ENCODE data around the gene CCL20.
"Not testable (repeated sequence)": the region's sequence is repeated elsewhere in the genome, so short reads cannot be mapped to it uniquely, and the experiment has no call there.

Gene CCL20

GRCh38 chr2:227834916-227835650, 21.4 kb downstream of the CCL20 start:
- no peak overlapping the region for H3K4me3 ChIP-seq (ENCODE audit: extremely low read depth, insufficient read depth, low read length, poor library complexity, severe bottlenecking)
- no peaks in the 10 kb centered on the region for H3K36me3 ChIP-seq (ENCODE audit: control insufficient read depth, insufficient read depth, low read length)
- no peaks in the 10 kb centered on the region for H3K9me3 ChIP-seq (ENCODE audit: control insufficient read depth, low read length)
- H3K27ac ChIP-seq (ENCODE audit: low read depth, low read length, severe bottlenecking), result no peak overlapping the region
- WGBS, 2 experiments (ENCODE audit: insufficient coverage in 2 of 2), result 83 to 88% methylated on average over 1 to 2 of the region's 5 CpGs
- no peaks in the 10 kb centered on the region for H3K4me1 ChIP-seq (ENCODE audit: control insufficient read depth, insufficient read depth, low read length, poor library complexity, severe bottlenecking)

DNA sequence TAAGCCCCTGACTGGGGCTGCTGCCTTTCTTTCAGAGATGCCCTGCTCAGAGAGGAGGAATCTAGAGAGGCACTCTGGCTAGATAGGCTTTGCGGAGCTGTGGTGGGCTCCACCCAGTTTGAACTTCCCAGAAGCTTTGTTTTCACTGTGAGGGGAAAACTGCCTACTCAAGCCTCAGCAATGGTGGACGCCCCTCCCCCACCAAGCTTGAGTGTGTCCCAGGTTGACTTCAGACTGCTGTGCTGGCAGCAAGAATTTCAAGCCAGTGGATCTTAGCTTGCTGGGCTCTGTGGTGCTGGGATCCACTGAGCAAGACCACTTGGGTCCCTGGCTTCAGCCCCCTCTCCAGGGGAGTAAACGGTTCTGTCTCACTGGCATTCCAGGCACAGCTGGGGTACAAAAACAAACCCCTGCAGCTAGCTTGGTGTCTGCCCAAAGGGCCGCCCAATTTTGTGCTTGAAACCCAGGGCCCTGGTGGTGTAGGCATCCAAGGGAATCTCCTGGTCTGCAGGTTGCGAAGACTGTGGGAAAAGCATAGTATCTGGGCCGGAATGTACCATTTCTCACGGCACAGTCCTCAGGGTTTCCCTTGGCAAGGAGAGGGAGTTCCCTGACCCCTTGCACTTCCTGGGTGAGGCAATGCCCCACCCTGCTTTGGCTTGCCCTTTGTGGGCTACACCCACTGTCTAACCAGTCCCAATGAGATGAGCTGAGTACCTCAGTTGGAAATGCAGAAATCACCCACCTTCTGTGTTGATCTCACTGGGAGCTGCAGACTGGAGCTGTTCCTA, 25.9 kb downstream of the CCL20 start:
- 64 to 77% methylated on average over 4 to 7 of the region's 7 CpGs for WGBS, 2 experiments (ENCODE audit: insufficient coverage in 2 of 2)
- not testable (repeated sequence) for H3K4me1 ChIP-seq (ENCODE audit: control insufficient read depth, insufficient read depth, low read length, poor library complexity, severe bottlenecking); H3K36me3 ChIP-seq (ENCODE audit: control insufficient read depth, insufficient read depth, low read length); H3K9me3 ChIP-seq (ENCODE audit: control insufficient read depth, low read length); H3K4me3 ChIP-seq (ENCODE audit: extremely low read depth, insufficient read depth, low read length, poor library complexity, severe bottlenecking); H3K27ac ChIP-seq (ENCODE audit: low read depth, low read length, severe bottlenecking)

DNA sequence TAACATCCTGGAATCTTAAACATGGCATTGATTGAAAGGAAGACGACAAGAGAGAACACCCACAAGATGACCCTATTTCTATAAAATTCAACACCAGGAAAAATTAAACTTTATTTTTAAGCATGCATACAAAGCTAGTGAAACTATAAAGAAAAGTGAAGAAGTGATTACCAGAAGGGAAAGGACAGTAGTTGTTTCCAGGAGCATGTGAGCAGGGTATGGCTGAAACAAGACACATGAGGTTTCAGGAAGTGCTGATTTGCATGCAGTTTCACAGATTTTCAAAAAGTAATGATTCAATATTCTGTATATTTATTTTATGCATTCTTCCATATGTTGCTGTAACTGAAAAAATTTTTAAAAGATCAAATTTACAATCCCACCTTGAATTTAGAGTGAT, 33.2 kb downstream of the CCL20 start:
- no peaks in the 10 kb centered on the region for H3K36me3 ChIP-seq (ENCODE audit: control insufficient read depth, insufficient read depth, low read length)
- no peaks in the 10 kb centered on the region for H3K9me3 ChIP-seq (ENCODE audit: control insufficient read depth, low read length)
- WGBS, 2 experiments (ENCODE audit: insufficient coverage in 2 of 2), result no CpG with 5 or more reads among the region's 1 CpG
- no peaks in the 10 kb centered on the region for H3K4me1 ChIP-seq (ENCODE audit: control insufficient read depth, insufficient read depth, low read length, poor library complexity, severe bottlenecking)
- H3K4me3 ChIP-seq (ENCODE audit: extremely low read depth, insufficient read depth, low read length, poor library complexity, severe bottlenecking), result no peak overlapping the region
- no peak overlapping the region for H3K27ac ChIP-seq (ENCODE audit: low read depth, low read length, severe bottlenecking)

DNA sequence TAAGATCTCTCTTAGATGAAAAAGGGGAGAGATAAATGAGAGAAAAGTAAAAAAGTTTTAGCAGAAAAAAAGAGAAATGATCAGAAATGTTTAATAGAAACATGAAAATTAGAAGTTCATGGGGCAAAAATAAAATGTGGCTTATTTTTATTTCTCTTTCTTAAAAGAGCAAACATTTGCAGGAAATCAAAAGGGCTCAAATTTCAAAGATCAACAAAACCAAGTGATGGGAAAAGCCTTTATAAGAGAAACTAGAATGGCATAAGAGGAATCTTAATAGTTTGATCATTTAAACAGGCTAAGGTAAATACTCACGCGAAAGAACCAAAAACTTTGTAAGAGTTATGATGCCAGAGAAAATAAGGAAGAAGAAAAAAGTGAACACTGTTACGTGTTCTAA, 34.5 kb downstream of the CCL20 start:
- Histone ChIP-seq H3K36me3 (ENCODE audit: control insufficient read depth, insufficient read depth, low read length) (no peaks in the 10 kb centered on the region), H3K4me1 (ENCODE audit: control insufficient read depth, insufficient read depth, low read length, poor library complexity, severe bottlenecking) (no peaks in the 10 kb centered on the region), H3K27ac (ENCODE audit: low read depth, low read length, severe bottlenecking) (no peak overlapping the region), H3K4me3 (ENCODE audit: extremely low read depth, insufficient read depth, low read length, poor library complexity, severe bottlenecking) (no peak overlapping the region), H3K9me3 (ENCODE audit: control insufficient read depth, low read length) (no peaks in the 10 kb centered on the region)
- WGBS, 2 experiments (ENCODE audit: insufficient coverage in 2 of 2), result 50% methylated on average over 2 of the region's 3 CpGs; no CpG with 5 or more reads in 1 of the 2 experiments

GRCh38 chr2:227848586-227848985, 34.9 kb downstream of the CCL20 start:
- Histone ChIP-seq H3K36me3 (ENCODE audit: control insufficient read depth, insufficient read depth, low read length) (no peaks in the 10 kb centered on the region), H3K27ac (ENCODE audit: low read depth, low read length, severe bottlenecking) (no peak overlapping the region), H3K4me3 (ENCODE audit: extremely low read depth, insufficient read depth, low read length, poor library complexity, severe bottlenecking) (no peak overlapping the region), H3K4me1 (ENCODE audit: control insufficient read depth, insufficient read depth, low read length, poor library complexity, severe bottlenecking) (peaks cover 2% of the 10 kb centered on the region), H3K9me3 (ENCODE audit: control insufficient read depth, low read length) (no peaks in the 10 kb centered on the region)
- WGBS, 2 experiments (ENCODE audit: insufficient coverage in 2 of 2), result 85 to 90% methylated on average over 2 of the region's 4 CpGs

- Histone ChIP-seq H3K36me3 (ENCODE audit: control insufficient read depth, insufficient read depth, low read length) (no peaks in the 10 kb centered on the region), H3K9me3 (ENCODE audit: control insufficient read depth, low read length) (no peaks in the 10 kb centered on the region), H3K27ac (ENCODE audit: low read depth, low read length, severe bottlenecking) (no peak overlapping the region), H3K4me1 (ENCODE audit: control insufficient read depth, insufficient read depth, low read length, poor library complexity, severe bottlenecking) (peaks cover 4% of the 10 kb centered on the region), H3K4me3 (ENCODE audit: extremely low read depth, insufficient read depth, low read length, poor library complexity, severe bottlenecking) (no peak overlapping the region)
- 100% methylated on average over 1 of the region's 1 CpG for WGBS, 2 experiments (ENCODE audit: insufficient coverage in 2 of 2)
Observed at GRCh38 chr2:227849906-227850305, 36.3 kb downstream of the CCL20 start.

GRCh38 chr2:227853204-227853629, 39.6 kb downstream of the CCL20 start:
- peaks cover 4% of the 10 kb centered on the region for H3K4me1 ChIP-seq (ENCODE audit: control insufficient read depth, insufficient read depth, low read length, poor library complexity, severe bottlenecking)
- WGBS, 2 experiments (ENCODE audit: insufficient coverage in 2 of 2), result 86 to 95% methylated on average over 4 of the region's 4 CpGs
- H3K27ac ChIP-seq (ENCODE audit: low read depth, low read length, severe bottlenecking), result no peak overlapping the region
- H3K9me3 ChIP-seq (ENCODE audit: control insufficient read depth, low read length), result no peaks in the 10 kb centered on the region
- H3K4me3 ChIP-seq (ENCODE audit: extremely low read depth, insufficient read depth, low read length, poor library complexity, severe bottlenecking), result no peak overlapping the region
- no peaks in the 10 kb centered on the region for H3K36me3 ChIP-seq (ENCODE audit: control insufficient read depth, insufficient read depth, low read length)

DNA sequence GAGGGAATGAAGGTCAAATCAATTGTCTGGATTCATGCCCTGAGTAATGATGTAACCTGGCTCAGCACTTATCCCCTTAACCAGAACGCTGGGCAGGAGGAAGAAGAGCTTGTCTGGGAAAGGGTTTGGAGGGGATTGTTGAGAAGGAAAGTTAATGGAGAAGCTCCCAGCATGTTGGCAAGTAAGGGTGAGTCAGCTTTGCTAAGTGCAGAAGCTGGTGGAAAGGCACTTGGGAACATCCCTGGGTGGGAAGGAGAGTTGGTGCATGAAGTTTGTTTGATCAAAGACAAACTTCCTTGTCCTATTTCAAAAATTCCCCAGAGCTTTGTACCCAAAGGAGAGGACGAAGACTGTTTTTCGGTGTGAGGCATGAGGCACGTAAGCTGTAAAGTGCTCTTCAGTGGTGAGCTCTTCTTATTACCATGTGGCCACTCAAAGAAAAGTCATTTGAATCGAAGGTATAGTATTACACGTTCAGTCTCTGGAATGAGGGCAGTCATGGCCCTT, 40.2 kb downstream of the CCL20 start:
- Histone ChIP-seq H3K4me1 (ENCODE audit: control insufficient read depth, insufficient read depth, low read length, poor library complexity, severe bottlenecking) (peaks cover 4% of the 10 kb centered on the region), H3K9me3 (ENCODE audit: control insufficient read depth, low read length) (no peaks in the 10 kb centered on the region), H3K27ac (ENCODE audit: low read depth, low read length, severe bottlenecking) (no peak overlapping the region), H3K36me3 (ENCODE audit: control insufficient read depth, insufficient read depth, low read length) (no peaks in the 10 kb centered on the region), H3K4me3 (ENCODE audit: extremely low read depth, insufficient read depth, low read length, poor library complexity, severe bottlenecking) (no peak overlapping the region)
- 80 to 89% methylated on average over 4 of the region's 6 CpGs for WGBS, 2 experiments (ENCODE audit: insufficient coverage in 2 of 2)

DNA sequence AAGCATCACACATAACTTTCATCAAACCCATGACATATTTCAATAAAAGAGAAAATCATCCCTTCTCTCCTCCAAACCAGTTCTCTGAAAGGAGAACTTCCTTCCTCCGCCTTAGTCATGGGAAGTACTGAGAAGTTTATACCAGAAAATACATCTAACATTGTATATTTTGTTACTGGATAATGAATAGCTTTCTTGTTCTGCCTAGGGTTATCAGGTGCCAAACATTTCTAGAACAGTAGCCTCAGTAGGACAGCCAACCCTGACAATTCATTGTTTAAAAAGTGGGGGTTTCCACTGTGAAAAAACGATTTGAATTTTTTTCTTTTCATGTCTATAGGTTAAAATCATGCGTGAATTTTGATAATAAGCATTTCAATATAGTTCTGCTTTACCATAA, 41.8 kb downstream of the CCL20 start:
- peaks cover 4% of the 10 kb centered on the region for H3K4me1 ChIP-seq (ENCODE audit: control insufficient read depth, insufficient read depth, low read length, poor library complexity, severe bottlenecking)
- no peaks in the 10 kb centered on the region for H3K9me3 ChIP-seq (ENCODE audit: control insufficient read depth, low read length)
- WGBS, 2 experiments (ENCODE audit: insufficient coverage in 2 of 2), result no CpG with 5 or more reads among the region's 3 CpGs
- H3K36me3 ChIP-seq (ENCODE audit: control insufficient read depth, insufficient read depth, low read length), result no peaks in the 10 kb centered on the region
- no peak overlapping the region for H3K27ac ChIP-seq (ENCODE audit: low read depth, low read length, severe bottlenecking)
- H3K4me3 ChIP-seq (ENCODE audit: extremely low read depth, insufficient read depth, low read length, poor library complexity, severe bottlenecking), result no peak overlapping the region

DNA sequence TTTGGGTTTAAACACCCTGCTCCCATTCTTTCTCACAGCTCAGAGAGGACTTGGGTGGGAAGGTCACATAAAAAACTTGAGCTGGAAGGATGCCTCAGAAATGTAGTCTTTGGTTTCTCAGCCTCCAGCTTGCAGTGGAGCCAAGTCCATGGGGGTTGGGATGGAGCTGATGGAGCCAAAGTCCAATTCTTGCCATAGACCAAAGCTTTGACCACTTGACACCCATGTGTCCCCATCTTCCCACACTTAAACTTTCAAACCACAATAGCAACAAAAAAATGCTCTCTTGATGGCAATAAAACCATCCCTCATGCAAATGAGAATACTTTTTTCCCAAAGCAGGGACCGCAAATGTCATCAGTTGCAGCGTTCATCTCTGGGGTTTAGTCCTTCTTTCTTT, 43.1 kb downstream of the CCL20 start:
- Histone ChIP-seq H3K36me3 (ENCODE audit: control insufficient read depth, insufficient read depth, low read length) (no peaks in the 10 kb centered on the region), H3K4me1 (ENCODE audit: control insufficient read depth, insufficient read depth, low read length, poor library complexity, severe bottlenecking) (peaks cover 4% of the 10 kb centered on the region), H3K4me3 (ENCODE audit: extremely low read depth, insufficient read depth, low read length, poor library complexity, severe bottlenecking) (no peak overlapping the region), H3K27ac (ENCODE audit: low read depth, low read length, severe bottlenecking) (no peak overlapping the region), H3K9me3 (ENCODE audit: control insufficient read depth, low read length) (no peaks in the 10 kb centered on the region)
- 100% methylated on average over 2 of the region's 2 CpGs; no CpG with 5 or more reads in 1 of the 2 experiments for WGBS, 2 experiments (ENCODE audit: insufficient coverage in 2 of 2)

- Histone ChIP-seq H3K4me3 (ENCODE audit: extremely low read depth, insufficient read depth, low read length, poor library complexity, severe bottlenecking) (no peak overlapping the region), H3K27ac (ENCODE audit: low read depth, low read length, severe bottlenecking) (no peak overlapping the region), H3K4me1 (ENCODE audit: control insufficient read depth, insufficient read depth, low read length, poor library complexity, severe bottlenecking) (peaks cover 21% of the 10 kb centered on the region), H3K9me3 (ENCODE audit: control insufficient read depth, low read length) (no peaks in the 10 kb centered on the region), H3K36me3 (ENCODE audit: control insufficient read depth, insufficient read depth, low read length) (no peaks in the 10 kb centered on the region)
- WGBS, 2 experiments (ENCODE audit: insufficient coverage in 2 of 2), result 89 to 90% methylated on average over 6 of the region's 6 CpGs
Observed at GRCh38 chr2:227860221-227860641, 46.6 kb downstream of the CCL20 start.

Measured in mesodermal cell (in vitro differentiated cells).